GM20431 (cell line): Measurements from ENCODE around the gene RUNX2.

Experiments
- in situ Hi-C: fragments of 300-500 bp; cut with MseI, MboI; formaldehyde crosslinking; loops from one replicate; pipeline ENCODE4 v1.15.0; 2020; ENCODE audit warnings: low sequenced_read_pairs; ENCODE audit not compliant: unreplicated experiment

The RUNX2 gene

GRCh38 chr6:45430590-45431202 lies 102.6 kb downstream of the RUNX2 start:
- in situ Hi-C loops = no loop called here

GRCh38 chr6:45431317-45432065 lies 103.4 kb downstream of the RUNX2 start:
- in situ Hi-C loops = no loop called here

- in situ Hi-C loops = no loop called here
Measured at GRCh38 chr6:45432977-45433376, 104.8 kb downstream of the RUNX2 start.

- in situ Hi-C loops = no loop called here
Measured at GRCh38 chr6:45433533-45434380, 105.6 kb downstream of the RUNX2 start.

GRCh38 chr6:45434381-45434700 lies 106.2 kb downstream of the RUNX2 start:
- in situ Hi-C loops = no loop called here

GRCh38 chr6:45436544-45437438 lies 108.7 kb downstream of the RUNX2 start:
- in situ Hi-C loops = no loop called here

GRCh38 chr6:45437439-45437815 lies 109.3 kb downstream of the RUNX2 start:
- in situ Hi-C loops = no loop called here

GRCh38 chr6:45438151-45438550 lies 110.0 kb downstream of the RUNX2 start:
- in situ Hi-C loops = no loop called here

GRCh38 chr6:45438849-45439406 lies 110.8 kb downstream of the RUNX2 start:
- in situ Hi-C loops = no loop called here

- in situ Hi-C loops = no loop called here
Measured at GRCh38 chr6:45439459-45439858, 111.3 kb downstream of the RUNX2 start.

- in situ Hi-C loops = no loop called here
Measured at GRCh38 chr6:45439861-45440388, 111.8 kb downstream of the RUNX2 start.

GRCh38 chr6:45441851-45442453 lies 113.8 kb downstream of the RUNX2 start:
- in situ Hi-C loops = no loop called here

GRCh38 chr6:45442716-45443115 lies 114.6 kb downstream of the RUNX2 start:
- in situ Hi-C loops = no loop called here

- in situ Hi-C loops = no loop called here
Measured at GRCh38 chr6:45445364-45445748, 117.2 kb downstream of the RUNX2 start.

- in situ Hi-C loops = no loop called here
Measured at GRCh38 chr6:45445749-45446549, 117.8 kb downstream of the RUNX2 start.

- in situ Hi-C loops = no loop called here
Measured at GRCh38 chr6:45447005-45447404, 118.9 kb downstream of the RUNX2 start.

- in situ Hi-C loops = no loop called here
Measured at GRCh38 chr6:45447716-45448115, 119.6 kb downstream of the RUNX2 start.
